PC-9 (cell line): ENCODE measurements around the gene SEMA3C.

Experiments used
- EZH2 ChIP-seq: fragments of 200-600 bp; sonication (generic); IDR thresholded peaks from 2 replicates; pipeline ENCODE4 v1.8.0; 2017; ENCODE audit warnings: antibody characterized with exemption, low read depth
- TF ChIP-seq, protein P1 (sequence below): fragments of 200-600 bp; sonication (generic); conservative IDR thresholded peaks from 2 replicates; pipeline ENCODE4 v1.6.1; 2017; ENCODE audit warnings: mixed run types, antibody characterized with exemption, mild to moderate bottlenecking, moderate library complexity

DNA sequence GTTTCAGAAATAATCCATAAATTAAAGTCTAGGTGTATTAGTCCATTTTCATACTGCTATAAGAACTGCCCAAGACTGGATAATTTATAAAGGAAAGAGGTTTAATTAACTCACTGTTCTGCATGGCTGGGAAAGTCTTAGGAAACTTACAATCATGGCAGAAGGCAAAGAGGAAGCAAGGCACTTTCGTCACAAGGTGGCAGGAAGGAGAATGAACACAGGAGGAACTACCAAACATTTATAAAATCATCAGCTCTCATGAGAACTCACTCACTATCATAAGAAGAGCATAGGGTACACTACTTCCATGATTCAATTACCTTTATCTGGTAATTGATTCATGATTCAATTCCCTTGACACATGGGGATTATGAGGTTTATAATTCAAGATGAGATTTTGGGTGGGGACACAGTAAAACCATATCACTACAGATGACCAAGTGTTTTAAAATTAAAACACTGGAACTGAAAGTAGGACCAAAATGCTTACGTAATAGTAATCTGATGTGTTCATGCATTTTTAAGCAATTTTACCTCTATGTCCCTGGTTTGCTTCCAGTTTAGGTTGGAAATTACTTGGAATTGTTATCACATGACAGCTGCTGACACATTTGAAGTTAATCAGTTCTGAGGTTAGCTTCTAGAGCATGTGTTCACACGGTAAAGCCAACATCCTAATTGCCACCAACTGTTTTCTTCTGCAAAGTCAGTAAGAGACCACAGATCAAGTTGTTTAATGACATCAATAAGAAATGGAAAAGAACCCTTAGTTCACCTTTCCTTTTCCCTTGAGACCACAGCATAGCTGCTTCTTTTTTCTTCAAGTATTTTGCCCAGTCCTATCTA lies 48.4 kb upstream of the SEMA3C start:
- TF ChIP-seq, protein P1, sequence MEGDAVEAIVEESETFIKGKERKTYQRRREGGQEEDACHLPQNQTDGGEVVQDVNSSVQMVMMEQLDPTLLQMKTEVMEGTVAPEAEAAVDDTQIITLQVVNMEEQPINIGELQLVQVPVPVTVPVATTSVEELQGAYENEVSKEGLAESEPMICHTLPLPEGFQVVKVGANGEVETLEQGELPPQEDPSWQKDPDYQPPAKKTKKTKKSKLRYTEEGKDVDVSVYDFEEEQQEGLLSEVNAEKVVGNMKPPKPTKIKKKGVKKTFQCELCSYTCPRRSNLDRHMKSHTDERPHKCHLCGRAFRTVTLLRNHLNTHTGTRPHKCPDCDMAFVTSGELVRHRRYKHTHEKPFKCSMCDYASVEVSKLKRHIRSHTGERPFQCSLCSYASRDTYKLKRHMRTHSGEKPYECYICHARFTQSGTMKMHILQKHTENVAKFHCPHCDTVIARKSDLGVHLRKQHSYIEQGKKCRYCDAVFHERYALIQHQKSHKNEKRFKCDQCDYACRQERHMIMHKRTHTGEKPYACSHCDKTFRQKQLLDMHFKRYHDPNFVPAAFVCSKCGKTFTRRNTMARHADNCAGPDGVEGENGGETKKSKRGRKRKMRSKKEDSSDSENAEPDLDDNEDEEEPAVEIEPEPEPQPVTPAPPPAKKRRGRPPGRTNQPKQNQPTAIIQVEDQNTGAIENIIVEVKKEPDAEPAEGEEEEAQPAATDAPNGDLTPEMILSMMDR: no peak
- TF ChIP-seq EZH2: no peak
